Measurements from ENCODE around the gene SLC2A4. TPM values are rescaled to one million over a fixed set of nuclear protein-coding genes. Genes with fewer than 3 reads are reported as not detected.

Gene SLC2A4
- total and polyA plus RNA-seq, 2 of the 4 experiments (the other 2 are of a cell fraction): 0.07 TPM; not detected in 1

DNA sequence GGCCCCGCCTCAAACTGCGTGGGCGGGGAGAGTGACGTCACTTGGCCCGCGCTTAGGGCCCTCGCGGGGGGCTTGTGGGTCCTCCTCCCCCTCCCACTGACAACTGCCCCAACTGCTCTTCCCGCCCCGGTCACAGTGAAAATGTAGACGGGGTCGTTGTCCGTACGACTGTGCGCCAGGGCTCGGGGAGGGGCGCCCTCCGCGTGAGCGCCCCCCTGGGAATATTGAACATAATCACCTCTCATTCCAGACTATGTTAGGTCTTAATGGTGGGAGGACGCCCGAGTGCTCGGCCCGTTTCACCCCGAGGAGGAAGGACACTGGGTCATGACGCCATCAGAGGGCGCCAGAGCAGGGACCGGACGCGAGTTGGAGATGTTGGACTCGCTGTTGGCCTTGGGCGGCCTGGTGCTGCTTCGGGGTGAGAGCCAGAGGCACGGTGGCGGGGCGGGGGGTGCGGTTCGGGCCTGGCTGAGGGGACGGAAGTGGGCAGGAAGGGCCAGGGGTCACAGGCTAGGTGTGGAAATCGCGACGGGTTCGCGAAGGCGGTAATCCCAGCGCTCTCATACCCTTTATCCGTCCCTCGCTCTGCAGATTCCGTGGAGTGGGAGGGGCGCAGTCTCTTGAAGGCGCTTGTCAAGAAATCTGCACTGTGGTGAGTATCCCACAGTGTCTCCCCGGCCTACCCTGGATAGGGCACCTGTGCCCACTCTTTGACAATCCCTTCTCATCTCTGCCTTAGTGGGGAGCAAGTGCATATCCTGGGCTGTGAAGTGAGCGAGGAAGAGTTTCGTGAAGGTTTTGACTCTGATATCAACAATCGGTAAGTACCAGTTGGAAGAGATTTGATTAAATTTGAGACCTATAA lies 29.1 kb upstream of the SLC2A4 start, which contains the start of gene ELP5:
Gene ELP5, plus strand, starts transcription at position 40 of the 868 bp plus-strand sequence. Its CDS starts 336 bp downstream, at position 376.
- H3K4ac ChIP-seq (ENCODE audit: low read depth, low read length): peak within 1 kb of the TSS; percentile 96
- peak within 1 kb of the TSS; percentile 99 for H2AK9ac ChIP-seq (replicated peaks; ENCODE audit: low read depth, low read length, poor library complexity)
- peaks cover 8% of the 10 kb centered on the region for H3K4me1 ChIP-seq (ENCODE audit: control insufficient read depth, insufficient read depth, low read length)
- H3K14ac ChIP-seq (replicated peaks; ENCODE audit: low read depth, low read length): peak within 1 kb of the TSS; percentile 91
- H2AFZ ChIP-seq (replicated peaks; ENCODE audit: low read length, poor library complexity): peak within 1 kb of the TSS; percentile 99
- H2AK5ac ChIP-seq (ENCODE audit: low read depth, low read length): peak within 1 kb of the TSS; percentile 95
- H2BK5ac ChIP-seq (ENCODE audit: low read depth, low read length, poor library complexity, severe bottlenecking): peak within 1 kb of the TSS; percentile 94
- intact Hi-C loops (cut with micrococcal nuclease) (no loop called here), dilution Hi-C loops (cut with HindIII; ENCODE audit: low sequenced_read_pairs, unreplicated experiment) (no loop called here), in situ Hi-C loops (cut with MboI; ENCODE audit: low sequenced_read_pairs) (no loop called here)
- H3K18ac ChIP-seq (ENCODE audit: low read depth, low read length): peak within 1 kb of the TSS; percentile 51
- 0% methylated on average over 11 of the region's 55 CpGs; no CpG with 5 or more reads in 1 of the 2 experiments for WGBS, 2 experiments (ENCODE audit: extremely low coverage in 2 of 2, insufficient read length in 1 of 2)
- peak within 1 kb of the TSS; percentile 99 for H3K4me2 ChIP-seq (ENCODE audit: low read depth, low read length)
- ATAC-seq (ENCODE audit: low read depth) (peak; percentile 71), DNase-seq (peak; percentile 94)
- ChIA-PET CTCF (no interaction called here), POLR2A (ENCODE audit: unreplicated experiment) (no interaction called here)
- H2BK15ac ChIP-seq (ENCODE audit: low read depth, low read length): peak within 1 kb of the TSS; percentile 65; the same call in 1 of the 3 replicates
- peak within 1 kb of the TSS; percentile 94 for H3K56ac ChIP-seq (ENCODE audit: extremely low read depth, insufficient read depth, low read length)
- H3K9me1 ChIP-seq (ENCODE audit: insufficient read depth, low read length): peaks cover 10% of the 10 kb centered on the region
- H3K79me1 ChIP-seq (ENCODE audit: low read depth in 1 of 2, low read length in 2 of 2): peaks cover 7 to 44% of the 10 kb centered on the region in 2 experiments; a peak in 3 of 4 replicates
- H3K9ac ChIP-seq (ENCODE audit: low read depth, low read length): peak within 1 kb of the TSS; percentile 88
- no peaks in the 10 kb centered on the region for H3K27me3 ChIP-seq (ENCODE audit: control insufficient read depth, insufficient read depth, low read length)
- TSS peak; percentile 34 for BruUV-seq (replicated peaks)
- H3K23ac ChIP-seq (ENCODE audit: low read depth, low read length): peak within 1 kb of the TSS; percentile 93
- peak within 1 kb of the TSS; percentile 71 for H3K4me3 ChIP-seq (ENCODE audit: insufficient read depth, low read depth, low read length)
- peak within 1 kb of the TSS; percentile 90 to 98 for H4K8ac ChIP-seq (ENCODE audit: low read depth in 2 of 2, low read length in 2 of 2)
- peak within 1 kb of the TSS; percentile 91 for H4K5ac ChIP-seq (ENCODE audit: low read depth, low read length)
- H2BK120ac ChIP-seq (ENCODE audit: low read depth, low read length): peak within 1 kb of the TSS; percentile 73
- peak within 1 kb of the TSS; percentile 93 for H3K27ac ChIP-seq (ENCODE audit: insufficient read depth, low read length)
- H3K36me3 ChIP-seq (ENCODE audit: control insufficient read depth, insufficient read depth, low read length): peaks cover 15% of the 10 kb centered on the region
- H3K9me3 ChIP-seq (ENCODE audit: control insufficient read depth, insufficient read depth, low read length): no peaks in the 10 kb centered on the region
- no peak within 1 kb of the TSS for H2BK20ac ChIP-seq (ENCODE audit: low read depth, low read length)
- peak within 1 kb of the TSS; percentile 93 for H4K91ac ChIP-seq (ENCODE audit: insufficient read depth, low read depth, low read length)
- H4K20me1 ChIP-seq (ENCODE audit: insufficient read depth, low read length): peaks cover 9% of the 10 kb centered on the region; the same call in 1 of the 2 replicates
- TF ChIP-seq BHLHE40 (IDR thresholded peaks at IDR 0.05; ENCODE audit: low read depth, low read length) (no peak), ELK1 (IDR thresholded peaks at IDR 0.05; ENCODE audit: borderline replicate concordance, low read depth, low read length) (no peak), CHD1 (IDR thresholded peaks at IDR 0.05; ENCODE audit: low read depth, low read length) (peak; percentile 80; the same call in 1 of the 2 replicates), SMC3 (IDR thresholded peaks at IDR 0.05; ENCODE audit: low read depth, low read length) (no peak; the same call in 1 of the 2 replicates), FOS (IDR thresholded peaks at IDR 0.05; ENCODE audit: low read depth, low read length) (no peak), USF2 (IDR thresholded peaks at IDR 0.05; ENCODE audit: low read depth, low read length) (0 out of 2 replicates have a peak, but pooled peaks have one; percentile 2), RFX5 (IDR thresholded peaks at IDR 0.05; ENCODE audit: low read depth, low read length) (no peak), RAD21 (IDR thresholded peaks at IDR 0.05; ENCODE audit: low read length) (no peak; the same call in 1 of the 2 replicates), RCOR1 (IDR thresholded peaks at IDR 0.05; ENCODE audit: insufficient replicate concordance, low read length) (no peak), MAFK (IDR thresholded peaks at IDR 0.05; ENCODE audit: low read depth, low read length) (no peak), MXI1 (IDR thresholded peaks at IDR 0.05; ENCODE audit: borderline replicate concordance, low read depth, low read length) (peak; percentile 84; the same call in 1 of the 2 replicates), NFE2L2 (IDR thresholded peaks at IDR 0.05; ENCODE audit: low read depth, low read length) (no peak)
- TF ChIP-seq, protein P1, sequence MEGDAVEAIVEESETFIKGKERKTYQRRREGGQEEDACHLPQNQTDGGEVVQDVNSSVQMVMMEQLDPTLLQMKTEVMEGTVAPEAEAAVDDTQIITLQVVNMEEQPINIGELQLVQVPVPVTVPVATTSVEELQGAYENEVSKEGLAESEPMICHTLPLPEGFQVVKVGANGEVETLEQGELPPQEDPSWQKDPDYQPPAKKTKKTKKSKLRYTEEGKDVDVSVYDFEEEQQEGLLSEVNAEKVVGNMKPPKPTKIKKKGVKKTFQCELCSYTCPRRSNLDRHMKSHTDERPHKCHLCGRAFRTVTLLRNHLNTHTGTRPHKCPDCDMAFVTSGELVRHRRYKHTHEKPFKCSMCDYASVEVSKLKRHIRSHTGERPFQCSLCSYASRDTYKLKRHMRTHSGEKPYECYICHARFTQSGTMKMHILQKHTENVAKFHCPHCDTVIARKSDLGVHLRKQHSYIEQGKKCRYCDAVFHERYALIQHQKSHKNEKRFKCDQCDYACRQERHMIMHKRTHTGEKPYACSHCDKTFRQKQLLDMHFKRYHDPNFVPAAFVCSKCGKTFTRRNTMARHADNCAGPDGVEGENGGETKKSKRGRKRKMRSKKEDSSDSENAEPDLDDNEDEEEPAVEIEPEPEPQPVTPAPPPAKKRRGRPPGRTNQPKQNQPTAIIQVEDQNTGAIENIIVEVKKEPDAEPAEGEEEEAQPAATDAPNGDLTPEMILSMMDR (conservative IDR thresholded peaks at IDR 0.05; ENCODE audit: low read depth, low read length): 0 out of 2 replicates have a peak, but pooled peaks have one; percentile 19

All from IMR-90 (cell line).